C4-2B (cell line): ENCODE results near the gene SIRT7.

Experiments
- H3K27ac ChIP-seq: fragments of 450-650 bp; 2 replicates; pipeline ENCODE4 v1.5.1; 2017
- CTCF ChIP-seq: fragments of 450-650 bp; conservative IDR thresholded peaks from 2 replicates; pipeline ENCODE4 v1.5.1; 2017; ENCODE audit warnings: mild to moderate bottlenecking
- ZFX ChIP-seq: fragments of 450-650 bp; IDR thresholded peaks from 2 replicates; pipeline ENCODE4 v1.6.1; 2017

The SIRT7 gene

GRCh38 chr17:81888105-81888987, 29.6 kb downstream of the SIRT7 start:
- TF ChIP-seq ZFX (no peak), CTCF (no peak)
- no peak overlapping the region for H3K27ac ChIP-seq

GRCh38 chr17:81885869-81886548, 32.0 kb downstream of the SIRT7 start:
- TF ChIP-seq CTCF (no peak), ZFX (no peak)
- H3K27ac ChIP-seq, result no peak overlapping the region

- H3K27ac ChIP-seq, result no peak overlapping the region
- TF ChIP-seq ZFX, result no peak
- TF ChIP-seq CTCF, result no peak
Observed at GRCh38 chr17:81885454-81885853, 32.5 kb downstream of the SIRT7 start.

GRCh38 chr17:81884968-81885367, 33.0 kb downstream of the SIRT7 start:
- TF ChIP-seq ZFX (no peak), CTCF (no peak)
- no peak overlapping the region for H3K27ac ChIP-seq

- H3K27ac ChIP-seq, result no peak overlapping the region
- TF ChIP-seq ZFX (no peak), CTCF (no peak)
Observed at GRCh38 chr17:81884520-81884919, 33.5 kb downstream of the SIRT7 start.

GRCh38 chr17:81879121-81879520, 38.9 kb downstream of the SIRT7 start:
- TF ChIP-seq CTCF, result no peak
- TF ChIP-seq ZFX, result no peak
- H3K27ac ChIP-seq, result no peak overlapping the region

DNA sequence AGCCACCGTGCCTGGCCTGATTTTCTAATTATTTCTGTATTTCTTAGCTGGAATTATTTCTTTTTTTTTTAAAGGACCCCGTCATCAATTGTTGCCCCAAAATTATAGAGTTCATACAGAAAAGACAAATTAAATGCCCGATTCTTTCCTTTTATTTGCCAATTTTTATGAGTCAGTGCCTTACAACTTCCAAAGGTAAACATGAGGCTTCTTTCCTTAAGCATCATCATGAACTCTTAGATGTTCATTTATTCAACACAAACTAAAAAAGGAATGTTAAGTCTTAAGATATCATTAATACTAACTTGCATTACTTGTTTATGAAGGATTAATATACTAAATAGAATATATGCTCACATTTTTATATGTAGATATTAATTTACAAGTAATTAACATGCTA, 39.7 kb downstream of the SIRT7 start:
- TF ChIP-seq CTCF, result no peak
- TF ChIP-seq ZFX, result no peak
- H3K27ac ChIP-seq, result no peak overlapping the region
